HG03354 (cell line): ENCODE data around the gene TP53.
A peak's percentile ranks its signal among the peaks of the same experiment; 100 is the strongest.

Experiments used
- ATAC-seq: cut with Tn5 transposase; IDR thresholded peaks from one replicate; pipeline ENCODE4 v1.9.1; 2021; ENCODE audit warnings: mild to moderate bottlenecking; ENCODE audit not compliant: unreplicated experiment, poor library complexity, severe bottlenecking

The TP53 gene

DNA sequence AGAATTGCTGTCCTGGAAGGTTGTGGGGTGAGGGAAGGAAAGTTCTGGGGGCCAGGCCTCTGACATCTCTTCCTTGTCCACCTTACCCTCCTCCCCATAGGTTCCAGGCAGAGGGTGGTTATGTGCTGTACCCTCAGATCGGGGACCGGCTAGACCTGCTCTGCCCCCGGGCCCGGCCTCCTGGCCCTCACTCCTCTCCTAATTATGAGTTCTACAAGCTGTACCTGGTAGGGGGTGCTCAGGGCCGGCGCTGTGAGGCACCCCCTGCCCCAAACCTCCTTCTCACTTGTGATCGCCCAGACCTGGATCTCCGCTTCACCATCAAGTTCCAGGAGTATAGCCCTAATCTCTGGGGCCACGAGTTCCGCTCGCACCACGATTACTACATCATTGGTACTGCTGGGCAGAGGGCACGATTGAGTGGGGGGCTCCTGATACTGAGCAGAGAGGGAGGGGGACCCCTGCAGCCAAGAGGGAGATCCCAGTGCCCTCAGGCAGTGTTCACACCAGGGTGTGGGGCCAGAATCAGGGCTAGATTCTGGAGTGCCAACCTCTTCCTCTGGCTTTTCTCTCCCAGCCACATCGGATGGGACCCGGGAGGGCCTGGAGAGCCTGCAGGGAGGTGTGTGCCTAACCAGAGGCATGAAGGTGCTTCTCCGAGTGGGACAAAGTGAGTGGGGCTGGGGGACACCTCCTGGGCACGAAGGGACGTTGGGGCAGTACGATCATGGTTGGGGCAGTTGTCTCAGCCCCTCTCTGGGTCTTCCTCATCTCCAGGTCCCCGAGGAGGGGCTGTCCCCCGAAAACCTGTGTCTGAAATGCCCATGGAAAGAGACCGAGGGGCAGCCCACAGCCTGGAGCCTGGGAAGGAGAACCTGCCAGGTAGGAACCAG is 20.8 kb upstream of the TP53 start:
- ATAC-seq: no peak

DNA sequence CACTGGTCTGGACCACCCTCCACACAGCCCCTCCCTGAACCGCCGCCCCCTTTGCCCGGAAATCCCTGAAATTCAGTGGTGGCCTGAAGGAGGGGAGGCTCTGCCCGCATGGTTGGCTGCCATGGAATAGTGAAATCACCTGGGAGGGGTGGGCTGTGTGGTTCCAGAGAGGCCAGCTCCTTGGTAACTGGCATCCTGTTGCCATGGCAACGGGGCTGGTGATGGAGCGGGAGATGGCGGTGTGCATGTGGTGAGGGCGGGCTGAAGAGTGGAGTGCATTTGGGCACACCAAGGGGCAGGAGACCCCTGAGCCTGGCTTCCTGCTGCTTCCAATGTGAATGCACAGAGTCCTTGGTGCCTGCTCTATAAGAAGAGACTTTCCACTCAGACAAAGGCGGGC is 20.2 kb upstream of the TP53 start:
- ATAC-seq: no peak

DNA sequence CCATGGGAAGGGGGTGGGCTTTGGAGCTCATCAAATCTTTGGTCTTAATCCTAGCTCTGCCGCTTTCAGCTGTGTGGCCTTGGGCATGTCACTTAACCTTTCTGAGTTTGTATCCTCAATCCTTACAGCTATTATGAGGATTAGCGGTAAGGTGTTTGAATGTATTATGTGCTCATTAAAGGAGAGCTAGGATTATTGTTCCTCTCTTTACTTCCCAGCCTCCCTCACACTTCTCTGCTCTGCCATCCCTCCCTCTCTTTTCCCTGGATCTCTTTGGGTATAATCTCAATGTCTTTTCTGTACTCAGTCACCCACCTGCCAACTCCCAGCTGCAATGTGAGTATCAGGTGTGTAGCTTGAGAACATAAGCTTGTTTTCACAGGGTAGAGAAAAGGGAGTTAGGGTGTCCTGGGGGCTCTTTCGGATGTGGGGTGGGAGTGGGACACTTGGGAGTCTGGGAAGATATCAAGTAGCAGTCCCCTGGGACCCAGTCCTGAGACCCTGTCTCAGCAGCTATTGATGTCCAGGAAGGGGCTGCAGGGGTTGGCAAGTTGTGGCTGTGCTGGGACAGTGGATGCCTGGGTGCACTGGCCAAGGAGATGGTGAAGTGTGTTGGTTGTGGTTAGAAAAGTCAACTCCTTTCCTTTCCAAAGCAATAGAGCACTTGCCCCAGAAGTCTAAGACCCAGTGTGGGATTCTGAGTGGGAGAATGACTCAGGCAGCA is 19.5 kb upstream of the TP53 start:
- ATAC-seq: no peak

DNA sequence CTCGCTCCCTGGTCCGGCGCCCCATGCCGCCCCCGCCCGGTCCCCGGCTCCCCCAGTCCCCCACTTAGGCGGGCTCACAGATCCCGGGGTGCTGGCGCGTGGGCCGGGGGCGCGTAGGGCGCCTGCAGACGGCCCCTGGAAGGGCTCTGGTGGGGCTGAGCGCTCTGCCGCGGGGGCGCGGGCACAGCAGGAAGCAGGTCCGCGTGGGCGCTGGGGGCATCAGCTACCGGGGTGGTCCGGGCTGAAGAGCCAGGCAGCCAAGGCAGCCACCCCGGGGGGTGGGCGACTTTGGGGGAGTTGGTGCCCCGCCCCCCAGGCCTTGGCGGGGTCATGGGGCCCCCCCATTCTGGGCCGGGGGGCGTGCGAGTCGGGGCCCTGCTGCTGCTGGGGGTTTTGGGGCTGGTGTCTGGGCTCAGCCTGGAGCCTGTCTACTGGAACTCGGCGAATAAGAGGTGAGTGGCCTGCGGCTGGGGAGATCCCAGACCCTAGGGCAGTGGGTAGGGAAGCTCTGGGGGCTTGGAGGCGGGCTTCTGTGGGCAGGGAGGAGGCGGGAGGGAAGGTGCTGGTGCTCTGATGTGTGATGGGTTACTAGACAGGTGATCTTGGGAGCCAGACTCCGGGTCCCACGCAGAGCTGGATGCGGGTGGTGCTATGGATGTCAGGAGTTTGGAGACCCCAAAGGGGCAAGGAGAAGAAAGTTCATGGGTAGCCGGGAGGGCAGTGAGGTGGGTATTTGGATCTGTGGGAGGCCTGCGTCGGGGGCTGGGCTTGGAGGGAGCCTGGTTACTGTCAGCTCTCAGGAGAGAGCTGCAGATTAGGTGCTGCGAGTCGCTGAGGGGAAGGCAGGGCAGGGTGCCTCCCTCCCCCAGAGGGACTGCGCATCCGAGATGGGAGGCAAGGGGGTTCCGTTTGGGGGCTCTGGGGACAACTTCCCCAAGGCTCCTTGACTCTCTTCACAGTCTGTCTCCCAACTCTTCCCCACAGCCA is 18.3 kb upstream of the TP53 start:
- no peak for ATAC-seq

DNA sequence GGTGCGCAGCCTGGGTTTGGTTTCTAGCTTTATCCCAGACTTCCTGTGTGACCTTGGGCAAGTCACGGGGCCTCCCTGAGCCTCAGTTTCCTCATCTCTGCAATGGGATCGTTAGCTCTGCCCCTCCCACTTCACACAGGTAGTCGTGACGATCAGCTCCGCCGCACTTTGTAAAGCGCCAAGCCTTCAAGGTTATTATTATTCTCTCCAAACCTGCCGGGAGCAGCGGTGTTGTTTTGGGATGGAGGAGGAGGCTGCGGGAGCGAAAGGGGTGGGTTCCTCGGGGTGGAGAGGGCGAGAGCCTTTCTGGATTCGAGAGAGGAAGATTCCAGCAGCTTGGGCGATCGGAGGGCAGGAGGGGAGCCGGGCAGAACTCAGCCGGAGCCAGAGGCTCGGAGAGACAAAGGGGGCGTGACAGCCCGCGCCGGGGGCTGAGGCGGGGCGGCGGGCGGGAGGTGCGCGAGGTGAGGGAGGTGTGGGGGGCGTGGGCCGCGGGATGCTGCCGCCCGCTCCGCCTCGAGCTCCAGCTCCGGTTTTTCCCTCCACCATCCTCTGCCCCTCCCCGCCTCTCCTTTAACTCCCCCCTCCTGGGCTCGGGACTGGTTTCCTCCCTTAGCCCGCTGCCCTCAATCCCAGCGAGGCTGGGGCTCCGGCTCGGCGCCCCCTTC is 17.4 kb upstream of the TP53 start, which contains the start of gene EFNB3:
TSS of gene EFNB3 (plus strand) at position 602 of the 668 bp plus-strand sequence. CDS start 397 bp downstream, outside the sequence.
- ATAC-seq: no peak

DNA sequence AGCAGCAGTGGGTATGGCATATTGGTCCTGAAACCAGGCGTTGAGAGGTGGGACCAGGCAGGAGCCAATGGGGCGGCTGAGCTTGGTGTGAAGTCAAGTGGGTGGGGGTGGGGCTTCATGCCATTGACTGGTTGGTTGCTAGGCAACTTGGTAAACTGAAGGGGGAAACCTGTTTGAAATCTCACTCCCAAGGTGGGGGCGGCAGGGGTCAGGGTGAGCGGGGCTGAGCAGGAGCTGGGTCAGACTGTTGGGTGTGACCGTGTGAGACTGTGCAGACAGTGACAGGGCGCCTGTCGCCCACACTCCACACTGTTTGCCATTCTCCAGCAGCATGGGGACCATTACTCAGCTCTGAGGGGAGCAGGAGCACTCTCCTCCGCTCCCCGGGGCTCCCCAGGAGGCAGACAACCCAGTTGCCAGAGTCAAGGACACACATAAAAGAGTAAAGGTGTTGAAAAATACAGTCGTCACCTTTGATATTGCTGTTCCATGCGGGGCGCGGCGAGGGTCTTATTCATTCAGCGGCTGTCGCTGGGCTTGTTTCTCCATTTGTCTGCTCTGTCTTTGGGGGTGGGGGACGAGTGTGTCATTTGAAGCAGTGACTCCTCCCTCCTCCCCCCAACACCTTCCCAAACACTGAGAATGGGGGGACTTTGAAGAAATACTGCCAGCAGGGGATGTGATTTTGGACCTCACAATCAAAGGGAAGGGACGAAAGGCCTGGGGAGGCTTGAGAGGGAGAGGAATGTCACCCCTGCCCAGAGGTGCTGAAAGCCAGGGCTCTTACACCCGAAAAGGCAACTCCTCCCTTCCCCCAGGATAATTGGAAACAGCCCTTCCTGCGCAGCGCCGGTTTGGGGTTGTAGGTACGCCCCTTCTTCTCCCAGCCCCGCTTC is 16.5 kb upstream of the TP53 start:
- ATAC-seq: no peak

DNA sequence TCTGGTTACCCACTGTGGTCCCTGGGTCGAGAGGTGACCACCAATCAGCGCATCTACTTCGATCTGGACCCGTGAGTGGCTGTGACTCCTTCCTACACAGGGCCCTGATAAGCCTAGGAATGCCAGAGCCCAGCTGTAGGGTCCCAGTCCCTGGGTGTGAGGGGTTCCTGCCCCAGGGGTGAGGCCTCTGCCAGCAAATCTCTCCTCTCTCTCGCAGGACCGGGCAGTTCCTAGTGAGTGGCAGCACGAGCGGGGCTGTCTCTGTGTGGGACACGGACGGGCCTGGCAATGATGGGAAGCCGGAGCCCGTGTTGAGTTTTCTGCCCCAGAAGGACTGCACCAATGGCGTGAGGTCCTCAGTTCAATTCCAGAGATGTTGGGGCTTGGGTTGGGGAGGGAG is 15.5 kb upstream of the TP53 start:
- no peak for ATAC-seq

DNA sequence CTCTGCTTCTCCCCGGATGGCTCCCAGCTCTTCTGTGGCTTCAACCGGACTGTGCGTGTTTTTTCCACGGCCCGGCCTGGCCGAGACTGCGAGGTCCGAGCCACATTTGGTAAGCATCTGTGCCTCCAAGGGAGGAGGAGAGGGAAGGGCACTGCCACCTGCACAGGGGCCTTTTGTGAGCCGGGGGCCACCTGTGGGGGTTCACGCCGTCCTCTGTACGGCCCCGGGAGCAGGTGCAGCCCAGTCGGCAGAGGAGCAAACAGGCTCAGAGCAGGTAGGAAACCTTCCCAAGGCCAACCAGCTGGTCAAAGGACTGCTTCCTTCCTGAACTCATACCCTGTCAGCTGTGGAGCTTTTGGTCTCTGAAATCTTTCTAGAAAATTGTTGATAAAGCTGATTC is 14.4 kb upstream of the TP53 start:
- ATAC-seq: no peak

DNA sequence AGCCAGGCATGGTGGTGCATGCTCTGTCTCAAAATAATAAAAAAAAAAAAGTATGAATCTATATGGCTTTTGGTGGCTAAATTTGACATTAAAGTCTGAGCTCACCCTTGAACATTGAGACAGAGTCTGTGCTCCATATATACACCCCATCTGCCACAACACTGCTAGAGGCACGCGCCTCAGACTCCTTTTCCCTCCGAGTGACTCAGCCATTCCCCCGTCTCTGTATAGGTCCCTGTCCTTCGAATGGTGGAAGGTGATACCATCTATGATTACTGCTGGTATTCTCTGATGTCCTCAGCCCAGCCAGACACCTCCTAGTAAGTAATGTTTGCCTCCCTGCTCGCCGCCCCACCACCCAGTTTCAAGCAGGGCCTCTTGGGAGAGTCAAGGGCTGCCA is 13.2 kb upstream of the TP53 start:
- no peak for ATAC-seq

DNA sequence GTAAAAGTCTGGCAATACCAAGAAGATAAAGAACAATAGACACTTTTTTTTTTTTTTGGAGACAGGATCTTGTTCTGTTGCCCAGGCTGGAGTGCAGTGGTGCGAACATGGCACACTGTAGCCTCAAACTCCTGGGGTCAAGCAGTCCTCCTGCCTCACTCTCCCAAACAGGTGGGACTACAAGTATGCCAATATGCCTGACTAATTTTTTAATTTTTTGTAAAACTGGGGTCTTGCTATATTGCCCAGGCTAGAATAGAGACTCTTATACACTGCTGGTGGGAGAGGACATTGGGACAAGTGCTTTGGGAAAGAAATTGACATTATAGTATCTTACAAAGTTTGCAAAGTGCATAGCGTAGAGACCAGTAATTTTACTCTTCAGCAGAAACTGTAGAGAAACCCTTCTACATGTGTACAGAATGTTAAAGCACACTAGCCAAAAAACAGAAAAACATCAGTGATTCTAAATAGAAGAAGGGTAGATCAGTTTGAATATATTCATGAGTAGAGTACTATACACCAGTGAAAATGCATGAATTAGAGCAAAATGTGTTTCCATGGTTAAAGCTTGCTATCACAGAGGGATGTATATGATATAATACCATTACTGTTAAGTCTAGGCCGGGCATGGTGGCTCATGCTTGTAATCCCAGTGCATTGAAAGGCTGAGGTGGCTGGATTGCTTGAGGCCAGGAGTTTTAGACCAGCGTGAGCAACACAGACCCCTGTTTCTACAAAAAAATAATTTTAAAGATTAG is 10.7 kb upstream of the TP53 start:
- no peak for ATAC-seq

DNA sequence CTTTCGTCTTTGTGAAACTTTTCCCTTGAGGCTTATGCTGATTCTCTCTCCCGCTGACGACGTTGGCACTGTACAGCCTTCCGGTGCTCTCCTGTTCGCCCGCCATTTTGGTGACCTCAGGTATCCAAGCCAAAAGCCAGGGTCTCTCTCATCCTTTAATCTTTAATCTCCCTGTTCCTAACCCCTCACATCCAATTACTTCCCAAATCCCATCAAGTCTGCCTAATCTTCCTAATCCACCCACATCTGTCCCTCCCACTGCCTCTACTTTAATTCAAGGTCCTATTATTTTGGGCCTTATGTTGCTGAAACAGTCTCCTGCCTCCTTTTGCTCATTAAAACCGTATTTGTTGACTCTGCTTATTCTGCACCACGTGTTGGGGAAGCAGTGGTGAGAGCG is 8.3 kb upstream of the TP53 start:
- no peak for ATAC-seq

DNA sequence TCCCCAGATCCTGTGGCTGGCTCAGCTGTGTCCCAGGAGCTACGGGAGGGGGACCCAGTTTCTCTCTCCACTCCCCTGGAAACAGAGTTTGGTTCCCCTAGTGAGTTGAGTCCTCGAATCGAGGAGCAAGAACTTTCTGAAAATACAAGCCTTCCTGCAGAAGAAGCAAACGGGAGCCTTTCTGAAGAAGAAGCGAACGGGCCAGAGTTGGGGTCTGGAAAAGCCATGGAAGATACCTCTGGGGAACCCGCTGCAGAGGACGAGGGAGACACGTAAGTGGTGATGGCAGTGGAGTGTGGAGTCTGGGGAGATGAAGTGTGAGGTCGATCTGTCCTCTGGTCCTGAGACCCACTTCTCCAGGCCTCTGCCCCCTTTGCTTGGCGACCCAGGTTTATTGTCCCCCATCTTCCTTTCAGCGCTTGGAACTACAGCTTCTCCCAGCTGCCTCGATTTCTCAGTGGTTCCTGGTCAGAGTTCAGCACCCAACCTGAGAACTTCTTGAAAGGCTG is 1.6 kb upstream of the TP53 start:
- no peak for ATAC-seq

DNA sequence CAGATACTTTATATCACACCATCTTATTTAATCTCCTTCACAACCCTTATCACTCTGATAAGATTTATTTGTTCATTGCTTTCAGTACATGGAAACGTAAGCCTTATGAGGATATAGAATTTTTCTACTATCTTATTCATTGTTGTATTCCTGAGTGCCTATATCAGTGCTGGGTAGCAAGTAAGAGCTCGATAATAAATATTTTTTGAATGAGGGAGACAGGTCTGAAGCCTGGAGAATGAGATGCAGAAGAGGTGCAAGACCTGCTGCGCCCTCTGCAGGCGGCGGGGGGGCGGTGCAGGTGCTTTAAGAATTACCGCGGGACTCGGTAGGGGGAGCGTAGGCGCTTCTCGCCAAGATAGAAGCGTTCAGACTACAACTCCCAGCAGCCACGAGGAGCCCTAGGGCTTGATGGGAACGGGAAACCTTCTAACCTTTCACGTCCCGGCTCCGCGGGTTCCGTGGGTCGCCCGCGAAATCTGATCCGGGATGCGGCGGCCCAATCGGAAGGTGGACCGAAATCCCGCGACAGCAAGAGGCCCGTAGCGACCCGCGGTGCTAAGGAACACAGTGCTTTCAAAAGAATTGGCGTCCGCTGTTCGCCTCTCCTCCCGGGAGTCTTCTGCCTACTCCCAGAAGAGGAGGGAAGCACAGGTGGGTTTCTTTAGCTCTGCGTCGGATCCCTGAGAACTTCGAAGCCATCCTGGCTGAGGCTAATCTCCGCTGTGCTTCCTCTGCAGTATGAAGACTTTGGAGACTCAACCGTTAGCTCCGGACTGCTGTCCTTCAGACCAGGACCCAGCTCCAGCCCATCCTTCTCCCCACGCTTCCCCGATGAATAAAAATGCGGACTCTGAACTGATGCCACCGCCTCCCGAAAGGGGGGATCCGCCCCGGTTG is 868 bp upstream of the TP53 start, which contains the start of gene WRAP53:
TSS of gene WRAP53 (plus strand) at position 570 of the 900 bp plus-strand sequence. CDS start at position 742, 172 bp downstream.
- peak; percentile 79 for ATAC-seq

DNA sequence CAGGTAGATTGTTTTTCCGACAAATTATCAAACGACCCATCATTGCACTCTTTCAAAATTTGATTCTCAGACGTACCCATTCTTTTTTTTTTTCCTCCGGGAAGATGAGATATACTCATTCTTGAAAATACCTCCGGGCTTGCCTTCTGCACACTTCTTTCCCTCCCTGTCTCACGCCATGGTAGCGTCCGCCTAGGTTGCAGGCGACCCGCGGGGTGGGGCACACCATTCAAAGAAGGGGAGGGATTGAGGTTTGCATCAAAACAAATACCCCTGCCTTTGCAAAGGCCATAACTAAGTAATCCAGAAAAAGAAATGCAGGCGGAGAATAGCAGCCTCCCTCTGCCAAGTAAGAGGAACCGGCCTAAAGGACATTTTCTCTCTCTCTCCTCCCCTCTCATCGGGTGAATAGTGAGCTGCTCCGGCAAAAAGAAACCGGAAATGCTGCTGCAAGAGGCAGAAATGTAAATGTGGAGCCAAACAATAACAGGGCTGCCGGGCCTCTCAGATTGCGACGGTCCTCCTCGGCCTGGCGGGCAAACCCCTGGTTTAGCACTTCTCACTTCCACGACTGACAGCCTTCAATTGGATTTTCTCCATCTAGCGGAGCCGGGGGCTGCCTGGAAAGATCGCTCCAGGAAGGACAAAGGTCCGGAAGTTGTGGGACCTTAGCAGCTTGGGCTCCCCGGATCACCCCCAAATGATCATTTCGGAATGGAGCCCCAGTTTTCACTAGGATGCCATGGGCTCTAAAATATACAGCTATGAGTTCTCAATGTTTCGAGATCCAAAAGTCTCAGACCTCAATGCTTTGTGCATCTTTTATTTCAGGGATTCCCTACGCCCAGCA is 843 bp downstream of the TP53 start:
- peak; percentile 51 for ATAC-seq

DNA sequence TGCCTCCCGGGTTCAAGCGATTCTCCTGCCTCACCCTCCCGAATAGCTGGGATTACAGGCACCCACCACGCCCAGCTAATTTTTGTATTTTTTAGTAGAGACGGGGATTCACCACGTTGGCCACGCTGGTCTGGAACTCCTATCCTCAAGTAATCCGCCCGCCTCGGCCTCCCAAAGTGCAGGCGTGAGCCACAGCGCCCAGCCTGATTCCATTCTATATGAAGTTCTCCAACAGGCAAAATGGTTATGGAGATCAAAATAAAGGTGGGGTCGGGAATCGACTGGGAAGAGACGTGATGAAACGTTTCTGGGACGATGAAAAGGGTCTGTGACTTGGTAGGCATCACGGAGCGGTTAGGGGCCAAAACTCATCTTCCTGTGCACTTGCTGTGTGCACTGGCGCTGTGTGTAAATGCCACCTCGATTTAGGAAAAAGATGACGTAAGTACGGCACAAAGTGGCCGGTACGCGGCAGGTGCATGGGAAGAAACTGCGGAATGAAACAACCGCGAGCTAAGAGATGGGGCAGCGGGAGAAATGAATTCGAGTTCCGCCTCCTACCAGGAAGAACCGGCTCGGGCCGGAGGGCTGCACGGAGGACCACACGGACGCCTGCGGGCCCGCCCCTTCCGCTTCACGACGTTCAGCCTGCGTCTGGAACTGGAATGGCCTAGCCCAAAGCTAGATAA is 1.6 kb downstream of the TP53 start:
- peak; percentile 64 for ATAC-seq
